Right renal pelvis (tissue), 4 donors: ENCODE results near the gene SPSB2. TPM values are rescaled to one million over a fixed set of nuclear protein-coding genes. Genes with fewer than 3 reads are reported as not detected.
A peak's percentile ranks its signal among the peaks of the same experiment; 100 is the strongest.
"Not testable (repeated sequence)": the region's sequence is repeated elsewhere in the genome, so short reads cannot be mapped to it uniquely, and the experiment has no call there.

Source experiments
- DNase-seq, 4 donors: peaks; one replicate each; pipeline ENCODE4 v3.0.0-alpha.2; 2013; ENCODE audit warnings: low read depth in 4 of 4, low spot score in 3 of 4, missing footprints in 1 of 4
- polyA plus RNA-seq, 4 donors: library from polyadenylated mRNA; unstranded; fragments of 120-200 nt; gene quantifications; one replicate each; pipeline ENCODE4 v1.2.1, GENCODE V29; 2013; ENCODE audit not compliant: insufficient read length in 4 of 4

SPSB2 gene
- polyA plus RNA-seq, 4 donors: 10.1 to 15.0 (median 11.8) TPM

GRCh38 chr12:6871052-6871957 is 1.8 kb downstream of the SPSB2 start:
- DNase-seq: no peak

GRCh38 chr12:6870304-6870703 is 2.8 kb downstream of the SPSB2 start:
- DNase-seq: not testable (repeated sequence)

GRCh38 chr12:6869049-6870021 is 3.8 kb downstream of the SPSB2 start:
- peak in 1 of 4 donors; percentile 81 for DNase-seq

GRCh38 chr12:6868211-6869048 is 4.7 kb downstream of the SPSB2 start:
- DNase-seq: no peak

GRCh38 chr12:6867413-6868210 is 5.5 kb downstream of the SPSB2 start, which contains the start of gene TPI1:
TSS of gene TPI1 (plus strand) at chr12:6867531. CDS start at chr12:6867567, 36 bp downstream.
- peak in 1 of 4 donors; percentile 70 for DNase-seq

- DNase-seq: no peak
These were observed 6.1 kb downstream of the SPSB2 start for GRCh38 chr12:6866920-6867412.

- no peak for DNase-seq
These were observed 6.8 kb downstream of the SPSB2 start for GRCh38 chr12:6866163-6866919.

GRCh38 chr12:6865307-6865706 is 7.8 kb downstream of the SPSB2 start:
- not testable (repeated sequence) for DNase-seq

GRCh38 chr12:6863586-6864321 is 9.3 kb downstream of the SPSB2 start:
- no peak for DNase-seq

- DNase-seq: no peak
These were observed 10.1 kb downstream of the SPSB2 start for GRCh38 chr12:6863033-6863432.

- DNase-seq: no peak
These were observed 11.7 kb downstream of the SPSB2 start for GRCh38 chr12:6861391-6861790.

- no peak for DNase-seq
These were observed 12.2 kb downstream of the SPSB2 start for GRCh38 chr12:6860942-6861341.

GRCh38 chr12:6860116-6860515 is 13.0 kb downstream of the SPSB2 start:
- DNase-seq: no peak

GRCh38 chr12:6858799-6859198 is 14.3 kb downstream of the SPSB2 start:
- no peak for DNase-seq

GRCh38 chr12:6855322-6855721 is 17.8 kb downstream of the SPSB2 start:
- no peak for DNase-seq

- no peak for DNase-seq
These were observed 19.1 kb downstream of the SPSB2 start for GRCh38 chr12:6854036-6854435.

- DNase-seq: no peak
These were observed 19.5 kb downstream of the SPSB2 start for GRCh38 chr12:6853626-6854025.
